Gastrocnemius medialis (tissue), 4 donors: ENCODE measurements around the gene CHRNA4. TPM values are rescaled to one million over a fixed set of nuclear protein-coding genes. Genes with fewer than 3 reads are reported as not detected.

Experiments used
- ATAC-seq, 2 donors: fragments of 150-250 bp; one replicate each; pipeline ENCODE4 v1.9.1; 2016
- DNase-seq, 2 donors: peaks; one replicate each; pipeline ENCODE4 v3.0.0-alpha.2; 2019
- H3K27ac ChIP-seq, 4 donors: fragments of 200-600 bp; sonication (generic); 1 replicate in 1 of 4; 2 replicates in 3 of 4; pipeline ENCODE4 v1.5.1; 2016 to 2018; ENCODE audit warnings: mild to moderate bottlenecking in 2 of 4, moderate library complexity in 1 of 4
- H3K27me3 ChIP-seq, 3 donors: fragments of 200-600 bp; sonication (generic) in 2 of 3; 1 replicate in 1 of 3; 2 replicates in 2 of 3; pipeline versions ENCODE4 v1.5.1 to v1.6.0; 2016 to 2019; ENCODE audit warnings: mild to moderate bottlenecking in 1 of 3, moderate library complexity in 1 of 3
- H3K36me3 ChIP-seq, 2 donors: fragments of 200-600 bp; sonication (generic) in 1 of 2; one replicate each; pipeline ENCODE4 v1.5.1; 2017 to 2018
- H3K4me1 ChIP-seq, 2 donors: fragments of 200-600 bp; sonication (generic) in 1 of 2; one replicate each; pipeline ENCODE4 v1.5.1; 2016 to 2017; ENCODE audit warnings: mild to moderate bottlenecking in 2 of 2
- H3K4me3 ChIP-seq, 4 donors: fragments of 200-600 bp; sonication (generic) in 3 of 4; 1 replicate in 1 of 4; 2 replicates in 3 of 4; pipeline ENCODE4 v1.5.1; 2016 to 2019; ENCODE audit warnings: mild to moderate bottlenecking in 2 of 4
- H3K9me3 ChIP-seq, 3 donors: fragments of 200-600 bp; sonication (generic) in 2 of 3; 1 replicate in 1 of 3; 2 replicates in 2 of 3; pipeline ENCODE4 v1.5.1; 2016 to 2019
- CTCF ChIP-seq, 5 experiments: fragments of 450-650 bp in 3 of 5; fragments of 200-600 bp in 2 of 5; sonication (generic) in 2 of 5; IDR thresholded peaks in 4 of 5; conservative IDR thresholded peaks in 1 of 5; 1 replicate in 4 of 5; 2 replicates in 1 of 5; pipeline ENCODE4 v1.5.1; 2016 to 2019; ENCODE audit warnings: antibody characterized with exemption in 5 of 5, mild to moderate bottlenecking in 3 of 5, moderate library complexity in 3 of 5
- POLR2A ChIP-seq, 2 donors: fragments of 450-650 bp; IDR thresholded peaks; one replicate each; pipeline ENCODE4 v1.6.1; 2017; ENCODE audit warnings: antibody characterized with exemption in 2 of 2, mild to moderate bottlenecking in 2 of 2, moderate library complexity in 2 of 2
- in situ Hi-C, 4 donors: fragments of 200-750 bp; cut with MboI; loops; one replicate each; pipeline versions ENCODE4 v1.15.0 to v1.8.0; 2017; ENCODE audit warnings: low sequenced_read_pairs in 4 of 4
- intact Hi-C: fragments of 100-400 bp; cut with DNase I; formaldehyde crosslinking; loops from one replicate; pipeline ENCODE4 v1.15.1; 2023; ENCODE audit warnings: low total_unique reads
- total RNA-seq, 4 donors: library from RNA; depleted of rRNA; stranded (reverse); fragments of >200 nt; gene quantifications; one replicate each; pipeline versions ENCODE4 v1.1.0 to v1.2.3, GENCODE V29; 2016

CHRNA4 gene
- total RNA-seq, 4 donors from 2014 or later, result not detected

GRCh38 chr20:63323357-63323981, 37.7 kb downstream of the CHRNA4 start:
- intact Hi-C loops, result no loop called here
- Histone ChIP-seq H3K36me3 (no peaks in the 10 kb centered on the region), H3K4me3 (no peak overlapping the region), H3K4me1 (no peaks in the 10 kb centered on the region), H3K27me3 (peaks cover 0 to 8% (median 8%) of the 10 kb centered on the region in 3 donors), H3K27ac (no peak overlapping the region), H3K9me3 (no peaks in the 10 kb centered on the region)
- ATAC-seq, result no peak
- in situ Hi-C loops, result no loop called here
- TF ChIP-seq CTCF (IDR thresholded peaks at IDR 0.05 in 4 of 5, conservative IDR thresholded peaks at IDR 0.05 in 1 of 5) (no peak), POLR2A (IDR thresholded peaks at IDR 0.05) (no peak)
- DNase-seq, result no peak

DNA sequence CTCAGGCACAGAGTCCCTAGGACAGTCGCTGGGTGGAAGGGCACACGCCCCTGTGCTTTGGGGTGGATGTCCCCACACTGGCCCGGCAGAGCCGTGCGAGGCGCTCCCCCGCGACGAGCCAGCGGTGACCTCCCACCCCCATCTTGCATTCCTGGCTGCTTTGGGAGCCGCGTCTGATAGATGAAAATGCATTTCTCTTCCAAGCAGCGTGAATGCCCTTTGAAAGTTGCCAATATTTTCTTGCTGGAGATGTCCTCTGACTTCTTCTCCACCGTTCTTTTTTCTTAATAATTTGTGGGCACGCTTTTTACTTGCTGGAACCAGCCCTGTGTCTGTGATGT, 38.2 kb downstream of the CHRNA4 start:
- Histone ChIP-seq H3K9me3 (no peaks in the 10 kb centered on the region), H3K27me3 (peaks cover 0 to 8% (median 8%) of the 10 kb centered on the region in 3 donors), H3K36me3 (no peaks in the 10 kb centered on the region), H3K27ac (no peak overlapping the region), H3K4me3 (no peak overlapping the region), H3K4me1 (no peaks in the 10 kb centered on the region)
- in situ Hi-C loops, result no loop called here
- DNase-seq, result no peak
- TF ChIP-seq POLR2A (IDR thresholded peaks at IDR 0.05), result no peak
- no peak for TF ChIP-seq CTCF (IDR thresholded peaks at IDR 0.05 in 4 of 5, conservative IDR thresholded peaks at IDR 0.05 in 1 of 5)
- ATAC-seq, result no peak
- intact Hi-C loops, result no loop called here

DNA sequence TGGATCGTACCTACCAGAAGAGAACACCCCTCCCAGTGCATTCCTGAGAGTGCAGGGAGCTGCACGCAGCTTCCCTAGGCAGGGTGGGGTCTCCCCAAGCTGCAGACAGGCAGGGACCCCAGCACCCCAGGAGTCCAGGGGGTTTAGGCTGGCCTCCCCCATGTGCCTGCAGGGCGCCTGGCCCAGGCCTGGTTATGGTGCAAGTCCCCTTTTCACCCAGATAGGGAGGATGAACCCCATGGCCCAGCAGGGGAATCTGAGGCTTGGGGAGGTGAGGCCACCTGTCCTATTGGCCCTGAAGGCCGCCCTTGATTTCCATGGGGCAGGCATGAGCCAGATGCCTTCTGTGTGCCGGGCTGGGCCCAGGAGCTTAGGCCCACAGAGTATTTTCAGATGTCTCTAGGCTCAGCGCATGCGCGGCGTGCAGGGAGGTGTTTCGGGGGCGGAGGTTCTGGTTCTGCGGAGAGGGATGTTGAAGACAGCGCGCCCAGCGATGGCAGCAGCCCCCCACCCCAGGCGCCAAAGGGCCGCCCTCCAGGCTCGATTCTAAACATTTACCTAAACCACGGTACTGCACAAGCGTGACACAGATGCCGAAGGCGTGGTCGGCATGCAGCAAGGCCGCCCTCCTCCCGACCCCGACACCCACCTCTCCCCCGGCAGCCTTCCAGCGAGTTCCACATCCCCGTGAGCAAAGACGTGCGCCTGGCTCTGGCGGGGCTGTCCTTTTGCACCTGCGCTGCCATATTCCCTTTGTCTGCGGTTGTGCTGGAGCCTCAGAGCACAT, 38.8 kb downstream of the CHRNA4 start:
- intact Hi-C loops (no loop called here), in situ Hi-C loops (no loop called here)
- H3K9me3 ChIP-seq, result no peaks in the 10 kb centered on the region
- TF ChIP-seq POLR2A (IDR thresholded peaks at IDR 0.05) (no peak), CTCF (IDR thresholded peaks at IDR 0.05 in 4 of 5, conservative IDR thresholded peaks at IDR 0.05 in 1 of 5) (no peak)
- H3K4me1 ChIP-seq, result no peaks in the 10 kb centered on the region
- no peak overlapping the region for H3K27ac ChIP-seq
- DNase-seq, result no peak
- H3K4me3 ChIP-seq, result no peak overlapping the region
- no peaks in the 10 kb centered on the region for H3K36me3 ChIP-seq
- no peak for ATAC-seq
- H3K27me3 ChIP-seq, result peaks cover 0 to 8% (median 8%) of the 10 kb centered on the region in 3 donors

GRCh38 chr20:63321148-63321831, 39.9 kb downstream of the CHRNA4 start:
- intact Hi-C loops, result no loop called here
- Histone ChIP-seq H3K9me3 (no peaks in the 10 kb centered on the region), H3K4me1 (no peaks in the 10 kb centered on the region), H3K27me3 (peaks cover 0 to 8% (median 8%) of the 10 kb centered on the region in 3 donors), H3K36me3 (no peaks in the 10 kb centered on the region), H3K4me3 (no peak overlapping the region), H3K27ac (no peak overlapping the region)
- in situ Hi-C loops, result no loop called here
- ATAC-seq (no peak), DNase-seq (no peak)
- TF ChIP-seq POLR2A (IDR thresholded peaks at IDR 0.05) (no peak), CTCF (IDR thresholded peaks at IDR 0.05 in 4 of 5, conservative IDR thresholded peaks at IDR 0.05 in 1 of 5) (no peak)
